ENCODE data around the gene SHOC1.
"Not testable (repeated sequence)": the region's sequence is repeated elsewhere in the genome, so short reads cannot be mapped to it uniquely, and the experiment has no call there.

SHOC1 gene

GRCh38 chr9:111810908-111811307 is 16.2 kb upstream of the SHOC1 start:
- no peak overlapping the region for H3K4me3 Mint-ChIP-seq
- H3K27me3 Mint-ChIP-seq (ENCODE audit: low read depth, poor library complexity), result no peaks in the 10 kb centered on the region
- DNase-seq, result no peak
- TF ChIP-seq CTCF (IDR thresholded peaks at IDR 0.05), result no peak
- no peak overlapping the region for H3K27ac Mint-ChIP-seq
- H3K36me3 Mint-ChIP-seq (ENCODE audit: low read depth), result no peaks in the 10 kb centered on the region
- no peaks in the 10 kb centered on the region for H3K4me1 Mint-ChIP-seq
- H3K9me3 Mint-ChIP-seq, result no peaks in the 10 kb centered on the region

GRCh38 chr9:111810415-111810814 is 15.7 kb upstream of the SHOC1 start:
- not testable (repeated sequence) for DNase-seq; H3K4me1 Mint-ChIP-seq; H3K27me3 Mint-ChIP-seq (ENCODE audit: low read depth, poor library complexity); H3K36me3 Mint-ChIP-seq (ENCODE audit: low read depth); H3K27ac Mint-ChIP-seq; H3K9me3 Mint-ChIP-seq; H3K4me3 Mint-ChIP-seq

- no peaks in the 10 kb centered on the region for H3K4me1 Mint-ChIP-seq
- DNase-seq, result no peak
- TF ChIP-seq CTCF (IDR thresholded peaks at IDR 0.05), result no peak
- no peak overlapping the region for H3K4me3 Mint-ChIP-seq
- no peak overlapping the region for H3K27ac Mint-ChIP-seq
- H3K27me3 Mint-ChIP-seq (ENCODE audit: low read depth, poor library complexity), result no peaks in the 10 kb centered on the region
- no peaks in the 10 kb centered on the region for H3K9me3 Mint-ChIP-seq
- H3K36me3 Mint-ChIP-seq (ENCODE audit: low read depth), result no peaks in the 10 kb centered on the region
Observed at GRCh38 chr9:111807197-111807596, 12.5 kb upstream of the SHOC1 start.

GRCh38 chr9:111806259-111806658 is 11.5 kb upstream of the SHOC1 start:
- Mint-ChIP-seq H3K4me3 (no peak overlapping the region), H3K36me3 (ENCODE audit: low read depth) (no peaks in the 10 kb centered on the region), H3K27me3 (ENCODE audit: low read depth, poor library complexity) (no peaks in the 10 kb centered on the region), H3K4me1 (no peaks in the 10 kb centered on the region), H3K27ac (no peak overlapping the region), H3K9me3 (no peaks in the 10 kb centered on the region)
- no peak for TF ChIP-seq CTCF (IDR thresholded peaks at IDR 0.05)
- DNase-seq, result no peak

- no peak overlapping the region for H3K4me3 Mint-ChIP-seq
- H3K36me3 Mint-ChIP-seq (ENCODE audit: low read depth), result no peaks in the 10 kb centered on the region
- no peaks in the 10 kb centered on the region for H3K4me1 Mint-ChIP-seq
- no peaks in the 10 kb centered on the region for H3K9me3 Mint-ChIP-seq
- no peaks in the 10 kb centered on the region for H3K27me3 Mint-ChIP-seq (ENCODE audit: low read depth, poor library complexity)
- H3K27ac Mint-ChIP-seq, result no peak overlapping the region
- no peak for DNase-seq
- no peak for TF ChIP-seq CTCF (IDR thresholded peaks at IDR 0.05)
Observed at GRCh38 chr9:111805830-111806241, 11.1 kb upstream of the SHOC1 start.

GRCh38 chr9:111805262-111805661 is 10.5 kb upstream of the SHOC1 start:
- H3K27ac Mint-ChIP-seq, result no peak overlapping the region

More at GRCh38 chr9:111805262-111805661, 10.5 kb upstream of the SHOC1 start:
- Mint-ChIP-seq H3K4me1 (no peaks in the 10 kb centered on the region), H3K4me3 (no peak overlapping the region), H3K27me3 (ENCODE audit: low read depth, poor library complexity) (no peaks in the 10 kb centered on the region), H3K36me3 (ENCODE audit: low read depth) (no peaks in the 10 kb centered on the region), H3K9me3 (no peaks in the 10 kb centered on the region)
- DNase-seq, result no peak
- TF ChIP-seq CTCF (IDR thresholded peaks at IDR 0.05), result no peak
